Activated CD4-positive, alpha-beta T cell treated with anti-CD3 and anti-CD28 coated beads, Interleukin-2, amount 50 U/mL, for 16 hours (primary cell): Measurements from ENCODE around the gene CEP112.

Experiments used
- DNase-seq: peaks from one replicate; pipeline ENCODE4 v3.0.0-alpha.2; 2020

Gene CEP112

GRCh38 chr17:65918916-65919315 lies 273.0 kb downstream of the CEP112 start:
- no peak for DNase-seq

GRCh38 chr17:65918500-65918899 lies 273.4 kb downstream of the CEP112 start:
- no peak for DNase-seq

- no peak for DNase-seq
These were observed 274.4 kb downstream of the CEP112 start for GRCh38 chr17:65917560-65917959.

- no peak for DNase-seq
These were observed 275.5 kb downstream of the CEP112 start for GRCh38 chr17:65916425-65916824.

GRCh38 chr17:65914784-65915342 lies 277.1 kb downstream of the CEP112 start:
- peak; percentile 50 for DNase-seq

GRCh38 chr17:65913326-65913850 lies 278.5 kb downstream of the CEP112 start:
- no peak for DNase-seq

- DNase-seq, result no peak
These were observed 281.1 kb downstream of the CEP112 start for GRCh38 chr17:65910836-65911235.

GRCh38 chr17:65902831-65903522 lies 289.0 kb downstream of the CEP112 start:
- no peak for DNase-seq

GRCh38 chr17:65902155-65902554 lies 289.8 kb downstream of the CEP112 start:
- no peak for DNase-seq

- DNase-seq, result no peak
These were observed 290.5 kb downstream of the CEP112 start for GRCh38 chr17:65901394-65901793.

- no peak for DNase-seq
These were observed 291.7 kb downstream of the CEP112 start for GRCh38 chr17:65900216-65900615.

- DNase-seq, result no peak
These were observed 293.3 kb downstream of the CEP112 start for GRCh38 chr17:65898651-65899050.

- no peak for DNase-seq
These were observed 295.0 kb downstream of the CEP112 start for GRCh38 chr17:65896889-65897288.

GRCh38 chr17:65895969-65896368 lies 296.0 kb downstream of the CEP112 start:
- DNase-seq, result no peak

GRCh38 chr17:65893692-65894279 lies 298.1 kb downstream of the CEP112 start:
- DNase-seq, result no peak

- no peak for DNase-seq
These were observed 299.0 kb downstream of the CEP112 start for GRCh38 chr17:65892912-65893377.

- DNase-seq, result no peak
These were observed 300.6 kb downstream of the CEP112 start for GRCh38 chr17:65891231-65891735.

- DNase-seq, result no peak
These were observed 303.3 kb downstream of the CEP112 start for GRCh38 chr17:65888649-65889048.

GRCh38 chr17:65886315-65887245 lies 305.4 kb downstream of the CEP112 start:
- no peak for DNase-seq

- DNase-seq, result no peak
These were observed 306.2 kb downstream of the CEP112 start for GRCh38 chr17:65885541-65886312.

GRCh38 chr17:65876985-65877384 lies 314.9 kb downstream of the CEP112 start:
- DNase-seq, result no peak

GRCh38 chr17:65868881-65869280 lies 323.1 kb downstream of the CEP112 start:
- DNase-seq, result no peak
